Brain microvascular endothelial cell (primary cell): ENCODE data around the gene SLC25A44.

ENCODE experiments used
- DNase-seq: peaks from one replicate; pipeline ENCODE4 v3.0.0-alpha.2; 2020
- H3K27ac ChIP-seq: fragments of 250-450 bp; sonication (Bioruptor Pico); 2 replicates; pipeline ENCODE4 v1.5.1; 2020; ENCODE audit warnings: mild to moderate bottlenecking, moderate library complexity
- H3K27me3 ChIP-seq: fragments of 250-450 bp; sonication (Bioruptor Pico); replicated peaks from 2 replicates; pipeline ENCODE4 v1.5.1; 2020; ENCODE audit warnings: mild to moderate bottlenecking
- H3K36me3 ChIP-seq: fragments of 250-450 bp; sonication (Bioruptor Pico); replicated peaks from 2 replicates; pipeline ENCODE4 v1.5.1; 2020; ENCODE audit warnings: mild to moderate bottlenecking
- H3K4me3 ChIP-seq: 2 replicates; pipeline ENCODE4 v1.5.1; 2011; ENCODE audit warnings: low read depth, mild to moderate bottlenecking, control low read depth, low read length, moderate library complexity
- in situ Hi-C: cut with HindIII; loops from 2 replicates; pipeline ENCODE4 v1.10.0; 2017; ENCODE audit warnings: low sequenced_read_pairs, low pct_ligation_motif_present
- TF ChIP-seq, protein P1 (sequence below): IDR thresholded peaks from 2 replicates; pipeline ENCODE4 v1.5.1; 2011; ENCODE audit warnings: low read depth, mild to moderate bottlenecking, moderate library complexity, low read length, control low read depth, inconsistent platforms; ENCODE audit errors: missing control alignments

The SLC25A44 gene

DNA sequence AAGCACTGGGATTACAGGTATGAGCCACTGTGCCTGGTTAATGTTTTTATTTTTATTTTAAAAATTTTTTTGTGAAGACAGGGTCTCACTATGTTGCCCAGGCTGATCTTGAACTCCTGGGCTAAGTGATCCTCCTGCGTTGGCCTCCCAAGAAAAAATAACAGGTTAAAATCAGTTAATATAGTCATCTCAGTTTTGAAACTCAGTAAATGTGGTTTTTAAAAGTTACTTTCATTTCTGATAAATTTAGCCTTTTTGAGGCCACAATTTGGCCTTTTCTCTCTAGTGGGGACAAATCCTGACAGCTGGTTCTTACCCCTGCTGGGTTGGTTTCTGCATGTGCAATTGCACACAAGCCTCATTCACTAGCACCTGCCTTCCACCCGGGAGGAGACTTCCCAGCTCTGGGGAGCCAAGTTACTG, 32.2 kb downstream of the SLC25A44 start:
- Histone ChIP-seq H3K27ac (no peak overlapping the region), H3K36me3 (peaks cover 27% of the 10 kb centered on the region), H3K27me3 (no peaks in the 10 kb centered on the region), H3K4me3 (no peak overlapping the region)
- TF ChIP-seq, protein P1, sequence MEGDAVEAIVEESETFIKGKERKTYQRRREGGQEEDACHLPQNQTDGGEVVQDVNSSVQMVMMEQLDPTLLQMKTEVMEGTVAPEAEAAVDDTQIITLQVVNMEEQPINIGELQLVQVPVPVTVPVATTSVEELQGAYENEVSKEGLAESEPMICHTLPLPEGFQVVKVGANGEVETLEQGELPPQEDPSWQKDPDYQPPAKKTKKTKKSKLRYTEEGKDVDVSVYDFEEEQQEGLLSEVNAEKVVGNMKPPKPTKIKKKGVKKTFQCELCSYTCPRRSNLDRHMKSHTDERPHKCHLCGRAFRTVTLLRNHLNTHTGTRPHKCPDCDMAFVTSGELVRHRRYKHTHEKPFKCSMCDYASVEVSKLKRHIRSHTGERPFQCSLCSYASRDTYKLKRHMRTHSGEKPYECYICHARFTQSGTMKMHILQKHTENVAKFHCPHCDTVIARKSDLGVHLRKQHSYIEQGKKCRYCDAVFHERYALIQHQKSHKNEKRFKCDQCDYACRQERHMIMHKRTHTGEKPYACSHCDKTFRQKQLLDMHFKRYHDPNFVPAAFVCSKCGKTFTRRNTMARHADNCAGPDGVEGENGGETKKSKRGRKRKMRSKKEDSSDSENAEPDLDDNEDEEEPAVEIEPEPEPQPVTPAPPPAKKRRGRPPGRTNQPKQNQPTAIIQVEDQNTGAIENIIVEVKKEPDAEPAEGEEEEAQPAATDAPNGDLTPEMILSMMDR: no peak
- no peak for DNase-seq
- in situ Hi-C loops: no loop called here

DNA sequence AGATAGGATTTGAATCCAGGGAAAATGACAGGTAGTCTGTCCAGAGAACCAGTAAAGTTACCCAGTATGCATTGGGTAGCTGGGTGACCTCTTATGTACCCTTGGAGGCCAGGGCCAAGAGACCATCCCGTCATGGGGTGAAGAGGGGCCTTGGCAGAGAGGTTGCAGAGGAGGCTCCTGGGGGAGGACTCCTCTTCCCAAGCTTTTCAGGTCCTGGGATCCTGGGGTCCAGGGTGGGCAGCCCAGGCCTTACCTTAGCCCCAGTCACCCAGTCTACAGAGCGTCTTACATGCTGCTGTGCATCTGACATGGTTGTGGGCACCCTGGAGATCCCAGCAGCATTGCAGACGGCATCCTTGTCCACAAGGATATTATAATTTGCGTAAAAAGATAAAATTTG, 32.9 kb downstream of the SLC25A44 start:
- Histone ChIP-seq H3K4me3 (no peak overlapping the region), H3K36me3 (peaks cover 20% of the 10 kb centered on the region), H3K27me3 (no peaks in the 10 kb centered on the region), H3K27ac (no peak overlapping the region)
- in situ Hi-C loops: no loop called here
- TF ChIP-seq, protein P1: no peak
- DNase-seq: no peak

DNA sequence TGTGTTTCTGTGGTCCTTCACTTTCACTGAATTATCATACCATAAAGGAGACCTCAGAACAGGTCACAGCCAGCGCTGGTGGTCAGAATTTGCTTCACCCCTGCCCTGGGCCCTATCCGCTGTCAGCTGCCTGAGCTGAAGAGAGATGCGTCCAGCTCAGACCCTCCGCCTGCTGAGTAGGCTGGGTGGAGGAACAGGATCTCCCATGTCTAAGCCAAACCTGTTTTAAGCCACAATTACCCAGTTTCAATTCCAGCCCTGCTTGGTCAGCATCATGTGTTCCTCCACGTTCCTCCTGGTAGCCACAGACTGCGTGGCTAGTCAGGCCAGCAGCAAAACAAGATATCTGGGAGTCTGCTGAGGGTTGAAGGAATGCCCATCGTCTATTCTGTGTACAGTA, 34.6 kb downstream of the SLC25A44 start:
- Histone ChIP-seq H3K4me3 (no peak overlapping the region), H3K27me3 (no peaks in the 10 kb centered on the region), H3K36me3 (peaks cover 12% of the 10 kb centered on the region), H3K27ac (no peak overlapping the region)
- in situ Hi-C loops: no loop called here
- DNase-seq: no peak
- TF ChIP-seq, protein P1: no peak

DNA sequence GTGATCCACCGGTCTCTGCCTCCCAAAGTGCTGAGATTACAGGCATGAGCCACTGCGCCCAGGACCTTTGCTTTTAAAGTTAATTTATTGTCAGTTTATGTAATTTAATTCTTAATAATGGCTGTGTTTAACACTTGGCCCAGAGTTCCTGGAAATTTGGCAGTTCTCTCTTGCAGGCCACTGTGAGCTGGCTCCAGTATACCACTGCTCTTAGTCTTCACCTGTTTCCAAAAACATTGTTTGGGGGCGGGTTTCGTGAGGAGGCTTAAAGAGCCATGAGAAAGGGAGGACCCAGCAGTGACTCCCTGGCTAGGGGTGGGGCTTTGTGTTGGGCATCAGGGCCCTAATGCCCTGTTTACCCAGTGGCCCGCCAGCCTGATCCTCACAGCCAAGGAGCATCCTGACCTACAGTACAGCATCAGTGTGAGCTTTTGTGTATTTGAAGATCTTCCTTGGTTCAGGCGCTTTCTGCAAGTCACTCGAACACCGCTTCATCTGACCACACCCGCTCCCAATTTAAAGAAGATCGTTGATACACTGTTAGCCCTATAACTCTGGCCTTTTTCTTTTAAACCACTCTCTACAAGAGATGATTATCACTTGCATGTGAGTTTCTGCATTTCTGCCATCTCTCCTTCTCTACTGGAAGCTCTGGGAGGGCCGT, 36.0 kb downstream of the SLC25A44 start:
- H3K27ac ChIP-seq: no peak overlapping the region
- DNase-seq: no peak
- TF ChIP-seq, protein P1: no peak

DNA sequence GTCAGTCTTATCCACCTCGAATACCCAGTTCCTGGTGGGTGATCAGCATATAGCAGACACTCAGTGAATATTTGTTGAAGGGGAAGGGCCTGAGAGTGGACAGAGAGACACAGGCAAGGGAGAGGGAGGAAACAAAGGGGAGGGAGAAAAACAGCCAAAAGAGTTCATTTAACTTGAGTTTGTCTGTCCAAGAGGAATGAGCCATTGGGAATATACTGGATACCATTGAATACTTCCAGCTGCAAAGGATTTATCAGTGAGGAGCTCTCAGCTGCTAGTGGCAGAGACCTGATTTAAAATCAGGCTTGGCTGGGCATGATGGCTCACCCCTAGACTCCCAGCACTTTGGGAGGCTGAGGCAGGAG, 36.6 kb downstream of the SLC25A44 start:
- Histone ChIP-seq H3K4me3 (no peak overlapping the region), H3K27ac (no peak overlapping the region), H3K27me3 (no peaks in the 10 kb centered on the region), H3K36me3 (peaks cover 10% of the 10 kb centered on the region)
- TF ChIP-seq, protein P1: no peak
- in situ Hi-C loops: no loop called here
- no peak for DNase-seq

More for the DNA sequence above, 36.0 kb downstream of the SLC25A44 start:
- in situ Hi-C loops: no loop called here
- Histone ChIP-seq H3K36me3 (peaks cover 10% of the 10 kb centered on the region), H3K4me3 (no peak overlapping the region), H3K27me3 (no peaks in the 10 kb centered on the region)

DNA sequence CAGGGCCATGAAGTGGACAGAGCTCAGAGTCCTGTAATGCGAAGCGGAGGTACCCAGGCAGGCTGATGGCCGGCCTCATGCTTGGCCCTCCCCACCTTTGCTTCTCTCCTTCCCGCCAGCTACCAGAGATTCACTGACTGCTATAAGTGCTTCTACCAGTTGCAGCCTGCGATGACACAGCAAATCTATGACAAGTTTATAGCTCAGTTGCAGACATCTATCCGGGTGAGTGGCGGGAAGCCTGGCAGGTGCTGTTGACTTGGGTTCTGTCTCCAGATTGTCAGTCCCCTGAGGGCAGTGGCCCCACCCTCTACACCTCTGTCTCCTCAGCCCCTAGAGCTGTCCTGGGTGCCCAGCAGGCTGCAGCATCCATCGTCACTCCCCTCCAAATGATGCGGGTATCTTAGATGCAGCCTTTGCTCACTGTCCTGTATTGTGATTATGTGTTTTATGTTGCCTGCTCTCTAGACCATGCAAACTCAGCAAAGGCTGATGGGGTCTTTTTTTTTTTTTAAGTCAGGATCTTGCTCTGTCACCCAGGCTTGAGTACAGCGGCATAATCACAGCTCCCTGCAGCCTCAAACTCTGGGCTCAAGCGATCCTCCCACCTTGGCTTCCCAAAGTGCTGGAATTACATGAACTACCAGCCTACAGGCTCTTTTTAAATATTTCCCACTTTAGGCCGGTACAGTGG, 38.4 kb downstream of the SLC25A44 start:
- Histone ChIP-seq H3K27ac (no peak overlapping the region), H3K36me3 (peaks cover 19% of the 10 kb centered on the region), H3K27me3 (no peaks in the 10 kb centered on the region), H3K4me3 (no peak overlapping the region)
- TF ChIP-seq, protein P1: no peak
- DNase-seq: no peak
- in situ Hi-C loops: no loop called here
